Sciatic nerve (tissue), 2 donors: ENCODE data around the gene IGFBP2. TPM values are rescaled to one million over a fixed set of nuclear protein-coding genes. Genes with fewer than 3 reads are reported as not detected.

ENCODE experiments used
- ATAC-seq: fragments of 200-7000 bp; cut with Tn5 transposase; one replicate; pipeline ENCODE4 v1.9.1; 2020; ENCODE audit warnings: mild to moderate bottlenecking, moderate library complexity
- DNase-seq: peaks from one replicate; pipeline ENCODE4 v3.0.0-alpha.2; 2020; ENCODE audit warnings: low spot score
- intact Hi-C: fragments of 100-400 bp; cut with DNase I; formaldehyde crosslinking; loops from one replicate; pipeline ENCODE4 v1.14.2; 2022
- total RNA-seq: library from RNA; stranded (reverse); fragmentation: NEBNext Ultra II Directional; extraction: Animal tissue kit (Norgen Biotek cat#: 25700); gene quantifications from one replicate; pipeline ENCODE4 v1.2.1, GENCODE V29; 2021
- donor health status: DM: no; HTN: no; CAD: no.
- donor health status: DM: no; HTN: no; CAD: no.

The IGFBP2 gene
- total RNA-seq, 1 donor from 2014 or later = 40.2 TPM

- no peak for ATAC-seq
- intact Hi-C loops = no loop called here
- DNase-seq = no peak
Measured at GRCh38 chr2:216693414-216694080, 60.3 kb downstream of the IGFBP2 start.

GRCh38 chr2:216694082-216694825 lies 61.0 kb downstream of the IGFBP2 start:
- peak; percentile 80 for DNase-seq
- intact Hi-C loops = no loop called here
- peak; percentile 3 for ATAC-seq

DNA sequence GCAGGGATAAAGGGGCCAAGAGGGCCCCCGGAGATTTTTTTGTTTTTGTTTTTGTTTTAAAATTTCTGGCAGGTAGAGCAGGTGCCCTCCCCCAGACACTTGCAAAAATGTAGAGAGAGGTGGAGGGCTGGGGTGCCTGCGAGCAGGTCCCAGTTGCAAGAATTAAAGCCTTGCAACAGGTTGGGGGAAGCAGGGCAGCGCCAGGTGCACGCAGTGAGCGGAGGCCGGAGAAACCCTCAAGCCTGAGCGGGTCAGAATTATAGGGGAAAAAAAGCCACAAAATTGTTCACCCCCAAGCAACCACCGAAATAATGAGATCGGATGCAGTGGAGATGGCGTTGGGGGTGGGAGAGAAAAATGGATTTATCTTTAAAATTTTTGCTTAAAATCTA lies 61.6 kb downstream of the IGFBP2 start:
- no peak for DNase-seq

GRCh38 chr2:216695401-216695821 lies 62.2 kb downstream of the IGFBP2 start, which contains the start of gene IGFBP5:
IGFBP5 (minus strand) TSS chr2:216695549; CDS start chr2:216694775, 774 bp downstream.
- peak; percentile 65 for ATAC-seq
- intact Hi-C loops = no loop called here

More for the DNA sequence above, 61.6 kb downstream of the IGFBP2 start:
- intact Hi-C loops = no loop called here
- no peak for ATAC-seq

GRCh38 chr2:216696321-216696720 lies 63.1 kb downstream of the IGFBP2 start:
- DNase-seq (no peak), ATAC-seq (no peak)
- intact Hi-C loops = no loop called here

More at GRCh38 chr2:216695401-216695821, 62.2 kb downstream of the IGFBP2 start, which contains the start of gene IGFBP5:
- DNase-seq = peak; percentile 95

DNA sequence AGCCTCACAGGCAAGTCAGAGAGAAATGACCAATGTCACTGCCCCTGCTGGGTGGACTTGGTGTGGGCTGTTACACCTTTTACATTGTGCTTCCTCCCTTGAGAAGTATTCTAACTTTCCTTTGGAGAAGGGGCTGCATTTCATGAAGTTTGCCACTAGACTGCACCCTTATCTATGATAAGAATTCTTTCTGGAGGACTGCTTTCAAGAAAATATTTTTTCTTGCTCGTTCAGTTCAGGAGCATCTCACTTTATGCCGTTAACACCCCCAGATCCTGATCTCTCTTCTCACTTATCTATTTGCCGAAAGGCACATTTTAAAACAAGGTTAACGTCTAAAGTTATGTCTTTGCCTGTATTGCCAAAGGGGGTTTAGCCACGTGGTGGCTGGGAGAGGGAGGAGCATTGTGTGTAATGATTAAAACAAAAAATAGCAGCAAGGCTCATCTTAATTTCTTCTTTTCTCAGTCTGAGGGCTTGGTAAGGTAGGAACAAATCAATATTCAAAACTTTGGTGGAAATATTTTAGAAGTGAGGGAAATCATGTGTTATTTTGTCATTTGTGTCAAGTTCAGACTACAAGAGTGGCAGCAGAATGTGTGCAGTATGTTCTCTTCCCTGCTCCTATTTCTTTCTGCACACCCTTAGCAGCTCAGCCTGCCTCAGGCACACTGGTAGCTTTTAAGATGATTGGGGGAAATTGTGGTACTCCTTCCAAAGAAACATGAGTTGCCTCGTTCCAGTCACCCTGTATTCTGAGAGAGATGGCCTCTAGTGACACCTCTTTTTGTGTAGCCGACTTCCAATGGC lies 63.7 kb downstream of the IGFBP2 start:
- DNase-seq = no peak
- ATAC-seq = no peak
- intact Hi-C loops = no loop called here

- intact Hi-C loops = no loop called here
- DNase-seq (no peak), ATAC-seq (no peak)
Measured at GRCh38 chr2:216698293-216698692, 65.1 kb downstream of the IGFBP2 start.

DNA sequence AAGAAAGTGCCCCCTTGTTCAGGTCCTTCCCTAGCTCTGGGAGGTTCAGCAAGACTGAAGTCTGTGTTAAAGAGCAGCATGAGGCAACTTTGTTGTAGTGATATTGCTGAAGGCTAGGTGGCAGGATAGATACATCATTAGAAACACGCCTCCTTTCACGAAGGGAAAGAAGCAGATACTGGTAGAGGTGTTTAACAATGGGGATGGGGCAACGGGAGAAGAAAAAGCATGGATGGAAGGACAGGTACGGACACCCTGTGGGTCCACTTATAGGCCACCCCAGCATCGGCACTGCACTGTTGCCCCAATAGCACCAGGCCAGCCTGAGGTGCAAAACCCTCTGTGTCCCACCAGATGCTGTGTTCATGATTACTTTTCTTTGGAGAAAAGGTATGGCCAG lies 65.7 kb downstream of the IGFBP2 start:
- intact Hi-C loops = no loop called here
- DNase-seq = no peak
- ATAC-seq = peak; percentile 45

DNA sequence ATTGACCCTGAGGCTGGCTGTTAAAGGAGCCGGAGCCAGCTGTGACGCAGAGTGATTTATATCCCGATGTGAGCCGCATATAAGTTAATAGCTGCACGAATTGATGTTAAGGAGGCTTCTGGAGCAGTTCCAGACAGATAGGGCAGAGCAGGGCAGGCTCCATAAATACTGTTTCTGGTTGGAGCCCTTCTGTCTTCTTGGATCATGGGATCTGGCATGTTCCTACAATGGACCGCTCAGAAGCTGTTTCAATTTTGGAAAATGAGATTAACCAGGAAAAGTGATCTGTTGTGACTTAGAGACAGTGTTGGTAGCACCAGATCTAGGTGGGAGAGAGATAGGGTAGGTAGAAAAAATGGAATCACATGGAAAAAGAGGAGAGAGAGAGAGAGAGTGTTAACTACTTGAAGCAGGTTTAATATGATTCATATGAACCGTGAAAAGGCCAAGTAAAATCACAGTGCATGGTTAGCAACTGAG lies 66.9 kb downstream of the IGFBP2 start:
- DNase-seq (no peak), ATAC-seq (no peak)
- intact Hi-C loops = no loop called here

GRCh38 chr2:216700781-216701180 lies 67.6 kb downstream of the IGFBP2 start:
- intact Hi-C loops = no loop called here
- DNase-seq (no peak), ATAC-seq (peak; percentile 44)

DNA sequence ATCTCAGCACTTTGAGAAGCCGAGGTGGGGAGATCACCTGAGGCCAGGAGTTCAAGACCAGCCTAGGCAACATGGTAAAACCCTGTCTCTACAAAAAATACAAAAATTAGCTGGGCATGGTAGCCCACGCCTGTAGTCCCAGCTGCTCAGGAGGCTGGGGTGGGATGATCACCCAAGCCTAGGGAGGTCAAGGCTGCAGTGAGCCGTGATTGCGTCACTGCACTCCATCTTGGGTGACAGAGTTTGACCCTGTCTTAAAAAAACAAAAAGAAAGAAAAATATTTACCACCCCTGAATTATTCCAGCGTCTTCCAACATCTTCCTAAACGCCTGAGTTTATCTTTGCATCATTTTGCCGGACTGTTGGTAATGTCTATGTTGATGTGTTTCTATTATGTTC lies 68.3 kb downstream of the IGFBP2 start:
- DNase-seq = no peak
- intact Hi-C loops = no loop called here
- ATAC-seq = no peak

- no peak for DNase-seq
Measured at GRCh38 chr2:216702756-216703155, 69.5 kb downstream of the IGFBP2 start.

DNA sequence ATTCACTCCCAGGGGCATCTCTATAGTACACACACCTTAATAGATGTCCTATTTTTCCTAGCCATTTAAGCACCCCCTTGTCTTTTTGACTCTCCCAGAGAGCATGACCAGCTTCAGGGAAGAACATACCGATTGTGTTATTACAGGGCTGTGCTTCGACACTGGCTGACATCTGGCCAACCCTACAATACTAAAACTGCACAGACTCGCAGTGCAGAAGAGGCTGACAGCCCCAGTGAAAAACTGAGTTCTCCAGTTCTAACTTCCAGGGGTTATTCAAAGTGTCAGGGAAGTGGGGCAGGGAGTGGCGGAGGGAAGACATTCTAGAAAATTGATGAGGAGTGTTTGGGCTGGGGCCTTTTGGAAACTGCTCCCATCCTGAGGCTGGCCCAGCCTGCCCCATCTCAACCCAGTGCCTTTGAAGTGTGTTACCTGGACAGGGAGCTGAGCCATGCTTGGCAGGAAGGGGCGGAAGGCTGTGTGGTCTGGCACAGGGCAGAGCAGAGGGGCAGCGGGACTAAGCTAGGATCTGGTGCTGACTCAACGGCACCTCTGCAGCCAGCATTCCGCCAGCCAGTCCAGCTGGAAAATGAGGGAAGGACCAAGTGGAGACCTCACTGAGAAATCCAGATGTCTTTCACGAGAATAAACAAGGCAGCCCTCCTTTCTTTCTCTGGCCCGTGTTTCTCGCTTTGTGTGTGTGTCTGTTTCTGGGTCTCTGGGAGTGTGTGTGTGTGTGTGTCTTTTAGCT lies 77.5 kb downstream of the IGFBP2 start:
- ATAC-seq = peak; percentile 73
- intact Hi-C loops = no loop called here
- no peak for DNase-seq

More at GRCh38 chr2:216702756-216703155, 69.5 kb downstream of the IGFBP2 start:
- intact Hi-C loops = no loop called here
- no peak for ATAC-seq

DNA sequence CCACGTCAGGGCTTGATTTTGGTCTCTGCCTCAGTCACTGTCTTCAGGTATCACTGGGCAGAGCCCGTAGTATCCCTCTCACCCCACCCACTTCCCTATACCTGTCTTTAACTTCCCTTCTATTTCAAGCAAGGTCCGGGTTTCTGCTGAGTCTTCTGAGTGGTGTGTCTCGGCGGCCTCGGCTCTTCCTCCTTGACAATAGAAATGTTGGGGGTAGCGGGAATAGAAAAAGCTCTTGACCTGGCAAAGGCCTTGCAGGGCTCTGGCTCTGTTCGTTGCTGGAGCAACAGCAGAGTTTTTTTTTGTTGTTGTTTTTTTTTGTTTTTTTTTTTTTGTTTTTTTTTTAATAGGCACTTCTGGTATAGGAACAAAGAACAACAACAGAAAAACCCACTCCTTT lies 78.1 kb downstream of the IGFBP2 start:
- DNase-seq = no peak
- intact Hi-C loops = no loop called here
- ATAC-seq = no peak

- DNase-seq = peak; percentile 67
- intact Hi-C loops = no loop called here
- peak; percentile 77 for ATAC-seq
Measured at GRCh38 chr2:216713691-216714336, 80.6 kb downstream of the IGFBP2 start.
